Neutrophil (primary cell): ENCODE data around the gene HTR4.

Experiments
- H3K27ac ChIP-seq: fragments of 200-600 bp; sonication (generic); 2 replicates; pipeline ENCODE4 v1.5.1; 2016; ENCODE audit warnings: mild to moderate bottlenecking, moderate library complexity
- H3K27me3 ChIP-seq: fragments of 200-600 bp; sonication (generic); 2 replicates; pipeline ENCODE4 v1.6.0; 2016; ENCODE audit warnings: mild to moderate bottlenecking
- H3K36me3 ChIP-seq: fragments of 200-600 bp; sonication (generic); 2 replicates; pipeline ENCODE4 v1.5.1; 2017
- H3K4me1 ChIP-seq, 2 experiments: fragments of 200-600 bp in 1 of 2; sonication (generic) in 1 of 2; 1 replicate in 1 of 2; 2 replicates in 1 of 2; pipeline versions ENCODE4 v1.5.1 to v1.6.1; 2013 to 2016; ENCODE audit warnings: low read depth in 1 of 2, low read length in 1 of 2, mild to moderate bottlenecking in 1 of 2, moderate library complexity in 1 of 2; ENCODE audit not compliant: control insufficient read depth in 1 of 2, insufficient read depth in 1 of 2
- H3K4me3 ChIP-seq, 2 experiments: fragments of 200-600 bp in 1 of 2; sonication (generic) in 1 of 2; 1 replicate in 1 of 2; 2 replicates in 1 of 2; pipeline ENCODE4 v1.5.1; 2013 to 2016; ENCODE audit warnings: low read depth in 1 of 2, low read length in 1 of 2, mild to moderate bottlenecking in 1 of 2, moderate library complexity in 1 of 2
- H3K9me3 ChIP-seq: fragments of 200-600 bp; sonication (generic); 2 replicates; pipeline ENCODE4 v1.5.1; 2016
- CTCF ChIP-seq: fragments of 200-600 bp; sonication (generic); IDR thresholded peaks from 2 replicates; pipeline ENCODE4 v1.5.1; 2016; ENCODE audit warnings: antibody characterized with exemption

The HTR4 gene

GRCh38 chr5:148653836-148654781, at the start of gene HTR4:
Gene HTR4 (minus strand): TSS chr5:148654527. CDS start chr5:148637014, 17,513 bp downstream.
- Histone ChIP-seq H3K4me1 (no peaks in the 10 kb centered on the region), H3K27me3 (peaks cover 93% of the 10 kb centered on the region), H3K4me3 (no peak within 1 kb of the TSS), H3K36me3 (no peaks in the 10 kb centered on the region), H3K9me3 (no peaks in the 10 kb centered on the region), H3K27ac (no peak within 1 kb of the TSS)
- TF ChIP-seq CTCF = no peak

- H3K36me3 ChIP-seq = no peaks in the 10 kb centered on the region
- no peak overlapping the region for H3K27ac ChIP-seq
- H3K4me3 ChIP-seq = no peak overlapping the region
- H3K27me3 ChIP-seq = no peaks in the 10 kb centered on the region
- no peak for TF ChIP-seq CTCF
- peaks cover 2 to 12% of the 10 kb centered on the region in 2 experiments for H3K4me1 ChIP-seq
- no peaks in the 10 kb centered on the region for H3K9me3 ChIP-seq
Observed at GRCh38 chr5:148702019-148702596, 47.8 kb upstream of the HTR4 start.

GRCh38 chr5:148699028-148699427, 44.7 kb upstream of the HTR4 start:
- no peak overlapping the region for H3K27ac ChIP-seq
- no peaks in the 10 kb centered on the region for H3K27me3 ChIP-seq

GRCh38 chr5:148697809-148698196, 43.5 kb upstream of the HTR4 start:
- Histone ChIP-seq H3K4me3 (no peak overlapping the region), H3K4me1 (peaks cover 2 to 12% of the 10 kb centered on the region in 2 experiments), H3K9me3 (no peaks in the 10 kb centered on the region), H3K27me3 (no peaks in the 10 kb centered on the region), H3K27ac (no peak overlapping the region), H3K36me3 (no peaks in the 10 kb centered on the region)
- no peak for TF ChIP-seq CTCF

More at GRCh38 chr5:148699028-148699427, 44.7 kb upstream of the HTR4 start:
- Histone ChIP-seq H3K36me3 (no peaks in the 10 kb centered on the region), H3K4me1 (peaks cover 2 to 12% of the 10 kb centered on the region in 2 experiments), H3K4me3 (no peak overlapping the region), H3K9me3 (no peaks in the 10 kb centered on the region)
- TF ChIP-seq CTCF = no peak

GRCh38 chr5:148697180-148697808, 43.0 kb upstream of the HTR4 start:
- no peaks in the 10 kb centered on the region for H3K36me3 ChIP-seq
- H3K27ac ChIP-seq = no peak overlapping the region
- H3K9me3 ChIP-seq = no peaks in the 10 kb centered on the region
- H3K4me1 ChIP-seq = peaks cover 2 to 12% of the 10 kb centered on the region in 2 experiments
- H3K27me3 ChIP-seq = no peaks in the 10 kb centered on the region
- no peak for TF ChIP-seq CTCF
- no peak overlapping the region for H3K4me3 ChIP-seq
